ENCODE measurements around the gene KCNT1. TPM values are rescaled to one million over a fixed set of nuclear protein-coding genes. Genes with fewer than 3 reads are reported as not detected.
A peak's percentile ranks its signal among the peaks of the same experiment; 100 is the strongest.

KCNT1 gene
- total RNA-seq, 1 donor from 2014 or later, result not detected

DNA sequence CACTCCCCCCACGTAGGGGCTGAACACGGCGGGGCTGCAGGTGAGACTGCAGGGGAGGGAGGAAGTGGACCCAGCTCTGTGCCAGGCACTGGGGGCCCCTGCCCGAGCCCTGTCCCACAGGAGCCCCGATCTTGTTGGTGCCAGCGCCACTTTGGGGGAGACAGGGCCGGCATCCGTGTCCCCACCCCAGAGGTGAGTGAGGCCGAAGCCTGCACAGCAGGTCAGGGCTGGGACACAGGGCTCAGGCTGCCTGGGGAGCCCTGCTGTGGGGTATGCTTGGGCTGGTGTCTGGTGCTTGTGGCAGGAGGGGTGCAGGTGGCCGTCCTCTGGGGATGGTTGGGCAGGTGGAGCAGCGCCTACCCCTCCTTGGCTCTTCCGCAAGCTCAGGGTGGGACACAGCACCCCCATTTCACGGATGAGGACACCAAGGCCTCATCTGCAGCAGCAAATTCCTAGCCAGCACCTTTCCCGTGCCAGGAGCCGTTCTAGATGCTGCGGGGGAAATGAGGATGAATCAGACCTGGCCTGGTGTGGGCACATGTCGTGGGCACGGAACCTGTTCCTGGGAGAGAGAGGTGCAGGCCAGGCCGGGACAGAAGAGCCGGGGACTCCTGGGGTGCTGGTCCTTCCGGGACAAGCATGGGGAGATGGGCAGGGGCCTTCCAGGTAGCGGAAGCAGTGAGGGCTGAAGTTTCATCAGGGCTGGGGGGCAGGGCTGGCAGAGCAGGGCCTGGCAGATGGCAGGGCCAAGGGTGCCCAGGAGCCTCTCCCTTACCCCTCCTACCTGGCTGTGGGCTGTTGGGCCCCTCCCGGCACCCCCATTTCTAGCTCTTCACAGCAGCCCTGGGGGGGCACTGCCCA, 35.2 kb downstream of the KCNT1 start:
- Histone ChIP-seq H4K20me1 (ENCODE audit: insufficient read depth, low read length) (no peaks in the 10 kb centered on the region), H3K36me3 (ENCODE audit: insufficient read depth, low read length) (no peaks in the 10 kb centered on the region), H2AFZ (ENCODE audit: low read depth, low read length) (no peak overlapping the region), H3K79me2 (ENCODE audit: insufficient read depth, low read length) (no peaks in the 10 kb centered on the region), H3K4me1 (ENCODE audit: insufficient read depth, low read length) (no peaks in the 10 kb centered on the region), H3K27me3 (ENCODE audit: insufficient read depth, low read length) (peaks cover 4% of the 10 kb centered on the region), H3K9me3 (ENCODE audit: insufficient read depth, low read depth, low read length) (no peaks in the 10 kb centered on the region), H3K27ac (ENCODE audit: low read depth, low read length) (no peak overlapping the region), H3K4me2 (ENCODE audit: low read length) (no peak overlapping the region), H3K4me3 (ENCODE audit: insufficient read depth, low read depth, low read length) (no peak overlapping the region), H3K9ac (ENCODE audit: low read length) (no peak overlapping the region)
- H3K36me3 Mint-ChIP-seq (ENCODE audit: low read depth, unreplicated experiment), result no peaks in the 10 kb centered on the region
- TF ChIP-seq, protein P1, sequence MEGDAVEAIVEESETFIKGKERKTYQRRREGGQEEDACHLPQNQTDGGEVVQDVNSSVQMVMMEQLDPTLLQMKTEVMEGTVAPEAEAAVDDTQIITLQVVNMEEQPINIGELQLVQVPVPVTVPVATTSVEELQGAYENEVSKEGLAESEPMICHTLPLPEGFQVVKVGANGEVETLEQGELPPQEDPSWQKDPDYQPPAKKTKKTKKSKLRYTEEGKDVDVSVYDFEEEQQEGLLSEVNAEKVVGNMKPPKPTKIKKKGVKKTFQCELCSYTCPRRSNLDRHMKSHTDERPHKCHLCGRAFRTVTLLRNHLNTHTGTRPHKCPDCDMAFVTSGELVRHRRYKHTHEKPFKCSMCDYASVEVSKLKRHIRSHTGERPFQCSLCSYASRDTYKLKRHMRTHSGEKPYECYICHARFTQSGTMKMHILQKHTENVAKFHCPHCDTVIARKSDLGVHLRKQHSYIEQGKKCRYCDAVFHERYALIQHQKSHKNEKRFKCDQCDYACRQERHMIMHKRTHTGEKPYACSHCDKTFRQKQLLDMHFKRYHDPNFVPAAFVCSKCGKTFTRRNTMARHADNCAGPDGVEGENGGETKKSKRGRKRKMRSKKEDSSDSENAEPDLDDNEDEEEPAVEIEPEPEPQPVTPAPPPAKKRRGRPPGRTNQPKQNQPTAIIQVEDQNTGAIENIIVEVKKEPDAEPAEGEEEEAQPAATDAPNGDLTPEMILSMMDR (IDR thresholded peaks at IDR 0.05; ENCODE audit: insufficient read depth, low read depth, low read length), result no peak
- TF ChIP-seq EZH2 (IDR thresholded peaks at IDR 0.05; ENCODE audit: insufficient read depth, low read length), result peak; percentile 19
- no peak for FAIRE-seq
- peaks cover 41% of the 10 kb centered on the region for H3K27me3 Mint-ChIP-seq (ENCODE audit: low read depth, unreplicated experiment)
- H3K27ac Mint-ChIP-seq (ENCODE audit: unreplicated experiment), result no peak overlapping the region
- no peak for DNase-seq (ENCODE audit: low read depth)
- H3K4me1 Mint-ChIP-seq (ENCODE audit: low read depth, unreplicated experiment), result no peaks in the 10 kb centered on the region
- no peak overlapping the region for H3K4me3 Mint-ChIP-seq (ENCODE audit: unreplicated experiment)
- peaks cover 4% of the 10 kb centered on the region for H3K9me3 Mint-ChIP-seq (ENCODE audit: unreplicated experiment)

DNA sequence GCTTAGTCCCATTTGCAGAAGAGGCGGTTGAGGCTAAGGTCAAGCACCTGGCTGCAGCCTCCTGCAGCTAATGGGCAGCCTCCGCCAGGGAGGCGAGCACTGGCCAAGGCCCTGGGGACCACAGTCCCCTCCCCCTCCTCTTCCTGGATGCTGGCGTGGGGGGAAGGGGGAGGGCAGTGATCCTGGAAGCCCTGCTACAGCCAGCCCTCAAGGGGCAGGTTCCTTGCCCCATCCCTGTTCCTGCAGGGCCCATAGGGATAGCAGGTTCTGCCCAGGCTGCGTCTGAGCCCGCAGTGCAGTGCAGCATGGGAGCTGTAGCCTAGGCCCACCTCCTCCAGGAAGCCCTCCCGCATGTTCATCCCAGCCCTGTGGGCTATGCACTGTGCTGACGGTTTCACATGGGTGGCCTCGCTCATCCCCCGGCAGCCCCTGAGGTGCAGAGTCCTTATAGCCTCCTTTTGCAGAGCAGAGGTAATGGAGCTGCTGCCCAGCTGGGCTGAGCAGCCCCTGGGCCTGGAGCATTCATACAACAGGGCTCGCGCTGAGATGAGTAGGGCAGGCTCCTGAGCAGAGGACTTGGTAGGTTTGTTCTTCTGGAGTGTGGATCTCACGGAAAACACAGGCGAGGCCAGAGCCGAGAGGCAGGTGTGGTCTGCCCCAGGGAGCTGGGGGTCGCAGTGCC, 36.0 kb downstream of the KCNT1 start:
- H3K4me1 ChIP-seq (ENCODE audit: insufficient read depth, low read length), result no peaks in the 10 kb centered on the region
- H3K36me3 Mint-ChIP-seq (ENCODE audit: low read depth, unreplicated experiment), result no peaks in the 10 kb centered on the region
- H3K27me3 Mint-ChIP-seq (ENCODE audit: low read depth, unreplicated experiment), result peaks cover 36% of the 10 kb centered on the region
- no peak overlapping the region for H3K4me2 ChIP-seq (ENCODE audit: low read length)
- no peaks in the 10 kb centered on the region for H3K36me3 ChIP-seq (ENCODE audit: insufficient read depth, low read length)
- no peaks in the 10 kb centered on the region for H4K20me1 ChIP-seq (ENCODE audit: insufficient read depth, low read length)
- peaks cover 4% of the 10 kb centered on the region for H3K27me3 ChIP-seq (ENCODE audit: insufficient read depth, low read length)
- H2AFZ ChIP-seq (ENCODE audit: low read depth, low read length), result no peak overlapping the region
- H3K9me3 Mint-ChIP-seq (ENCODE audit: unreplicated experiment), result no peaks in the 10 kb centered on the region
- no peak overlapping the region for H3K4me3 Mint-ChIP-seq (ENCODE audit: unreplicated experiment)
- DNase-seq (ENCODE audit: low read depth) (no peak), FAIRE-seq (no peak)
- TF ChIP-seq, protein P1 (IDR thresholded peaks at IDR 0.05; ENCODE audit: insufficient read depth, low read depth, low read length), result no peak
- no peak for TF ChIP-seq EZH2 (IDR thresholded peaks at IDR 0.05; ENCODE audit: insufficient read depth, low read length)
- H3K79me2 ChIP-seq (ENCODE audit: insufficient read depth, low read length), result no peaks in the 10 kb centered on the region
- no peak overlapping the region for H3K27ac Mint-ChIP-seq (ENCODE audit: unreplicated experiment)
- H3K9ac ChIP-seq (ENCODE audit: low read length), result no peak overlapping the region
- H3K4me3 ChIP-seq (ENCODE audit: insufficient read depth, low read depth, low read length), result no peak overlapping the region
- H3K27ac ChIP-seq (ENCODE audit: low read depth, low read length), result no peak overlapping the region
- H3K9me3 ChIP-seq (ENCODE audit: insufficient read depth, low read depth, low read length), result no peaks in the 10 kb centered on the region
- H3K4me1 Mint-ChIP-seq (ENCODE audit: low read depth, unreplicated experiment), result no peaks in the 10 kb centered on the region
